HEK293 (cell line): Measurements from ENCODE around the gene CABP5.

Experiments used
- CTCF ChIA-PET: fragments of 350-600 bp; formaldehyde crosslinking; extraction: SDS; loops from one replicate; lab custom pipeline; 2021; ENCODE audit warnings: antibody characterized with exemption; lab: Yijun Ruan, JAX
- POLR2A ChIA-PET: fragments of 300-600 bp; formaldehyde crosslinking; extraction: SDS; loops from one replicate; lab custom pipeline; 2020; ENCODE audit warnings: antibody characterized with exemption, inconsistent platforms; lab: Yijun Ruan, JAX
- H3K27ac ChIP-seq: fragments of 200-500 bp; sonication (Bioruptor generic); 2 replicates; pipeline ENCODE4 v1.5.1; 2014; ENCODE audit warnings: low read depth, low read length, control low read depth, inconsistent platforms; ENCODE audit errors: extremely low read depth
- H3K36me3 ChIP-seq, 2 experiments: fragments of 200-500 bp in 1 of 2; sonication (Bioruptor generic) in 1 of 2; 1 replicate in 1 of 2; 2 replicates in 1 of 2; pipeline ENCODE4 v1.5.1; 2014 to 2017; ENCODE audit warnings: inconsistent platforms in 2 of 2, low read length in 2 of 2; ENCODE audit not compliant: control insufficient read depth in 2 of 2, insufficient read depth in 1 of 2
- H3K4me1 ChIP-seq: fragments of 200-500 bp; sonication (Bioruptor generic); 2 replicates; pipeline ENCODE4 v1.5.1; 2014; ENCODE audit warnings: mild to moderate bottlenecking, low read length, inconsistent platforms; ENCODE audit not compliant: control insufficient read depth, insufficient read depth
- H3K4me3 ChIP-seq: 2 replicates; pipeline ENCODE4 v1.5.1; 2011; ENCODE audit warnings: low read depth, mild to moderate bottlenecking, control low read depth, low read length, moderate library complexity
- H3K9me3 ChIP-seq: fragments of 200-500 bp; sonication (Bioruptor generic); 2 replicates; pipeline ENCODE4 v1.5.1; 2014; ENCODE audit warnings: low read depth, low read length, inconsistent platforms; ENCODE audit not compliant: control insufficient read depth, insufficient read depth
- EGR2 ChIP-seq: fragments of 450-650 bp; formaldehyde crosslinking; IDR thresholded peaks from 2 replicates; pipeline ENCODE4 v1.5.1; 2016; ENCODE audit warnings: low read depth, missing biosample characterization, missing genetic modification characterization
- KLF1 ChIP-seq: fragments of 450-650 bp; formaldehyde crosslinking; IDR thresholded peaks from 2 replicates; pipeline ENCODE4 v1.5.1; 2016; ENCODE audit warnings: missing biosample characterization, missing genetic modification characterization
- MEIS1 ChIP-seq: sonication (generic); formaldehyde crosslinking; IDR thresholded peaks from 2 replicates; pipeline ENCODE4 v1.8.1; 2022; ENCODE audit warnings: missing genetic modification reagents, mild to moderate bottlenecking, borderline replicate concordance
- PRDM1 ChIP-seq: fragments of 450-650 bp; formaldehyde crosslinking; IDR thresholded peaks from 2 replicates; pipeline ENCODE4; 2016; ENCODE audit warnings: missing biosample characterization, missing genetic modification characterization
- SETDB1 ChIP-seq: IDR thresholded peaks from one replicate; pipeline ENCODE4 v1.6.1; 2017; ENCODE audit warnings: mild to moderate bottlenecking, low read length, moderate library complexity, mixed read lengths; ENCODE audit not compliant: insufficient read length
- ZBTB10 ChIP-seq: fragments of 450-650 bp; formaldehyde crosslinking; IDR thresholded peaks from 2 replicates; pipeline ENCODE4 v1.5.1; 2016; ENCODE audit warnings: missing biosample characterization, missing genetic modification characterization
- ZFHX2 ChIP-seq: fragments of 450-650 bp; formaldehyde crosslinking; conservative IDR thresholded peaks from 2 replicates; pipeline ENCODE4 v1.5.1; 2016; ENCODE audit warnings: missing biosample characterization, missing genetic modification characterization
- ZNF169 ChIP-seq: fragments of 450-650 bp; formaldehyde crosslinking; IDR thresholded peaks from 2 replicates; pipeline ENCODE4 v1.5.1; 2016; ENCODE audit warnings: missing biosample characterization, missing genetic modification characterization
- ZNF174 ChIP-seq: fragments of 450-650 bp; formaldehyde crosslinking; IDR thresholded peaks from 2 replicates; pipeline ENCODE4 v1.5.0; 2017; ENCODE audit warnings: missing biosample characterization, mild to moderate bottlenecking, missing genetic modification characterization
- ZNF221 ChIP-seq: fragments of 450-650 bp; formaldehyde crosslinking; IDR thresholded peaks from 2 replicates; pipeline ENCODE4 v1.5.1; 2017; ENCODE audit warnings: missing biosample characterization, missing genetic modification characterization, borderline replicate concordance
- ZNF26 ChIP-seq: fragments of 450-650 bp; formaldehyde crosslinking; IDR thresholded peaks from 2 replicates; pipeline ENCODE4 v1.5.1; 2016; ENCODE audit warnings: missing biosample characterization, missing genetic modification characterization
- ZNF292 ChIP-seq: fragments of 450-650 bp; formaldehyde crosslinking; IDR thresholded peaks from 2 replicates; pipeline ENCODE4 v1.5.1; 2016; ENCODE audit warnings: low read depth, missing biosample characterization, missing genetic modification characterization, borderline replicate concordance
- ZNF324 ChIP-seq: fragments of 450-650 bp; formaldehyde crosslinking; IDR thresholded peaks from 2 replicates; pipeline ENCODE4 v1.5.1; 2016; ENCODE audit warnings: missing biosample characterization, missing genetic modification characterization
- ZNF394 ChIP-seq: fragments of 450-650 bp; formaldehyde crosslinking; IDR thresholded peaks from 2 replicates; pipeline ENCODE4 v1.5.1; 2016; ENCODE audit warnings: missing biosample characterization, missing genetic modification characterization, mild to moderate bottlenecking, moderate library complexity, borderline replicate concordance
- ZNF423 ChIP-seq: fragments of 450-650 bp; formaldehyde crosslinking; IDR thresholded peaks from 2 replicates; pipeline ENCODE4 v1.5.1; 2016; ENCODE audit warnings: missing biosample characterization, missing genetic modification characterization
- ZNF501 ChIP-seq: fragments of 450-650 bp; formaldehyde crosslinking; IDR thresholded peaks from 2 replicates; pipeline ENCODE4 v1.5.1; 2016; ENCODE audit warnings: missing biosample characterization, missing genetic modification characterization
- ZNF677 ChIP-seq: fragments of 450-650 bp; IDR thresholded peaks from 2 replicates; pipeline ENCODE4 v1.5.0; 2018; ENCODE audit warnings: missing biosample characterization, mild to moderate bottlenecking, missing genetic modification characterization, moderate library complexity
- ZNF701 ChIP-seq: fragments of 450-650 bp; formaldehyde crosslinking; IDR thresholded peaks from 2 replicates; pipeline ENCODE4 v1.5.1; 2016; ENCODE audit warnings: missing biosample characterization, missing genetic modification characterization
- ZNF785 ChIP-seq: fragments of 450-650 bp; formaldehyde crosslinking; IDR thresholded peaks from 2 replicates; pipeline ENCODE4 v1.5.1; 2016; ENCODE audit warnings: missing biosample characterization, missing genetic modification characterization
- TF ChIP-seq, protein P1 (sequence below): fragments of 450-650 bp; formaldehyde crosslinking; IDR thresholded peaks from 2 replicates; pipeline ENCODE4 v1.5.1; 2016; ENCODE audit warnings: missing biosample characterization, missing genetic modification characterization, borderline replicate concordance

Gene CABP5

GRCh38 chr19:48060381-48060780 is 16.5 kb upstream of the CABP5 start:
- no peak overlapping the region for H3K27ac ChIP-seq
- CTCF ChIA-PET = interaction anchor here (0.5 to 0.7 kb wide), 2 partner anchors 493 to 776 kb away, joined by 3 read pairs; partner anchors contain the start of gene HSD17B14
- no peaks in the 10 kb centered on the region for H3K4me1 ChIP-seq
- no peaks in the 10 kb centered on the region for H3K36me3 ChIP-seq
- TF ChIP-seq PRDM1 (tag by site-specific recombination) = no peak
- H3K4me3 ChIP-seq = no peak overlapping the region
- POLR2A ChIA-PET = no interaction called here
- H3K9me3 ChIP-seq = no peaks in the 10 kb centered on the region

GRCh38 chr19:48059331-48059730 is 15.5 kb upstream of the CABP5 start:
- POLR2A ChIA-PET = no interaction called here
- no peaks in the 10 kb centered on the region for H3K4me1 ChIP-seq
- TF ChIP-seq EGR2 (tag by site-specific recombination) = 0 out of 2 replicates have a peak, but pooled peaks have one; percentile 28
- TF ChIP-seq ZNF221 = no peak
- no peak for TF ChIP-seq ZNF174 (tag by site-specific recombination)
- peak; percentile 44 for TF ChIP-seq ZFHX2 (tag by site-specific recombination)
- TF ChIP-seq, all 188 proteins: peak for 2
- Histone ChIP-seq H3K9me3 (no peaks in the 10 kb centered on the region), H3K27ac (no peak overlapping the region), H3K4me3 (no peak overlapping the region), H3K36me3 (no peaks in the 10 kb centered on the region)
- CTCF ChIA-PET = no interaction called here

DNA sequence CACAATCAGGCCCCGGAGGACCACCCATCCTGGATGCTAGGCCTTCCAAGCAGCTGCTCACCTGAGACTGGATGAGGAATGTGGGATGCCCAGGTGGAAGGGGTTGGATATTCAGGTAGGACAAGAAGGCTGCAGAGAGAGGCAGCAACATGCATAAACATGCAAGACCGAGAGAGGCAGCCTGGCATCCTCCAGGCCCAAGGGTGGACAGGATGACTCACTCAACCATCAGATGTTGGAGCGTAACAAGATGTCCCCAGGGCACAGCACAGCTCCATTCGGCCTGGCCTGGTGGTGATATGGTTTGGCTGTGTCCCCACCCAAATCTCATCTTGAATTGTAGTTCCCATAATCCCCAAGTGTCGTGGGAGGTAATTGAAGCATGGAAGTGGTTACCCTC is 10.0 kb upstream of the CABP5 start:
- H3K9me3 ChIP-seq = no peaks in the 10 kb centered on the region
- H3K27ac ChIP-seq = no peak overlapping the region
- no peaks in the 10 kb centered on the region for H3K36me3 ChIP-seq
- no peaks in the 10 kb centered on the region for H3K4me1 ChIP-seq
- no peak overlapping the region for H3K4me3 ChIP-seq
- TF ChIP-seq SETDB1 = no peak
- TF ChIP-seq ZNF324 (tag by site-specific recombination) = no peak
- TF ChIP-seq ZBTB10 (tag by site-specific recombination) = no peak
- TF ChIP-seq, protein P1, sequence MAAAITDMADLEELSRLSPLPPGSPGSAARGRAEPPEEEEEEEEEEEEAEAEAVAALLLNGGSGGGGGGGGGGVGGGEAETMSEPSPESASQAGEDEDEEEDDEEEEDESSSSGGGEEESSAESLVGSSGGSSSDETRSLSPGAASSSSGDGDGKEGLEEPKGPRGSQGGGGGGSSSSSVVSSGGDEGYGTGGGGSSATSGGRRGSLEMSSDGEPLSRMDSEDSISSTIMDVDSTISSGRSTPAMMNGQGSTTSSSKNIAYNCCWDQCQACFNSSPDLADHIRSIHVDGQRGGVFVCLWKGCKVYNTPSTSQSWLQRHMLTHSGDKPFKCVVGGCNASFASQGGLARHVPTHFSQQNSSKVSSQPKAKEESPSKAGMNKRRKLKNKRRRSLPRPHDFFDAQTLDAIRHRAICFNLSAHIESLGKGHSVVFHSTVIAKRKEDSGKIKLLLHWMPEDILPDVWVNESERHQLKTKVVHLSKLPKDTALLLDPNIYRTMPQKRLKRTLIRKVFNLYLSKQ (tag by site-specific recombination) = no peak
- TF ChIP-seq MEIS1 = no peak
- TF ChIP-seq ZNF423 = no peak
- TF ChIP-seq ZNF26 = no peak
- TF ChIP-seq KLF1 = no peak
- no peak for TF ChIP-seq ZNF677 (tag by site-specific recombination)
- no peak for TF ChIP-seq ZNF169 (tag by site-specific recombination)
- TF ChIP-seq ZNF785 = no peak
- TF ChIP-seq ZNF701 (tag by site-specific recombination) = no peak
- no peak for TF ChIP-seq ZNF394 (tag by site-specific recombination)
- TF ChIP-seq ZNF501 (tag by site-specific recombination) = no peak
- TF ChIP-seq ZNF292 (tag by site-specific recombination) = no peak
- TF ChIP-seq, all 188 proteins: peak for 0
- POLR2A ChIA-PET = no interaction called here
- CTCF ChIA-PET = no interaction called here
